ENCODE results near the gene LACTB.

The LACTB gene

GRCh38 chr15:63180746-63181145, 59.1 kb downstream of the LACTB start:
- Histone ChIP-seq H3K27ac (ENCODE audit: extremely low read depth, low read depth, low read length) (no peak overlapping the region), H3K4me1 (ENCODE audit: control insufficient read depth, insufficient read depth, low read length) (0 out of 2 replicates have a peak, but pooled peaks cover 2% of the 10 kb centered on the region), H3K9me3 (ENCODE audit: control insufficient read depth, insufficient read depth, low read depth, low read length) (no peaks in the 10 kb centered on the region), H3K36me3 (ENCODE audit: control insufficient read depth in 2 of 2, insufficient read depth in 1 of 2, low read length in 2 of 2) (no peaks in the 10 kb centered on the region), H3K4me3 (ENCODE audit: low read depth, low read length) (no peak overlapping the region)
- POLR2A ChIA-PET, result no interaction called here
- CTCF ChIA-PET, result interaction anchor here (0.7 kb wide), 1 partner anchor 21 kb away, joined by 3 read pairs; no protein-coding TSS in a partner anchor
- TF ChIP-seq ZBTB8A (tag by site-specific recombination; IDR thresholded peaks at IDR 0.05) (no peak), ZNF549 (tag by site-specific recombination; IDR thresholded peaks at IDR 0.05) (no peak), ZNF791 (tag by site-specific recombination; IDR thresholded peaks at IDR 0.05) (no peak), ZNF513 (tag by site-specific recombination; IDR thresholded peaks at IDR 0.05) (no peak), ZFHX2 (tag by site-specific recombination; conservative IDR thresholded peaks at IDR 0.05) (no peak), ZSCAN18 (tag by site-specific recombination; IDR thresholded peaks at IDR 0.05) (no peak), SALL2 (tag by site-specific recombination; IDR thresholded peaks at IDR 0.05; ENCODE audit: borderline replicate concordance) (no peak), EGR2 (tag by site-specific recombination; IDR thresholded peaks at IDR 0.05; ENCODE audit: low read depth) (no peak), KLF8 (tag by site-specific recombination; IDR thresholded peaks at IDR 0.05) (no peak), ZNF510 (tag by site-specific recombination; IDR thresholded peaks at IDR 0.05; ENCODE audit: insufficient replicate concordance) (no peak), GLIS1 (tag by site-specific recombination; IDR thresholded peaks at IDR 0.05) (no peak), ZNF629 (tag by site-specific recombination; IDR thresholded peaks at IDR 0.05) (no peak), HOXA7 (CRISPR knock-in tag; IDR thresholded peaks at IDR 0.05; ENCODE audit: borderline replicate concordance) (no peak), GFI1B (tag by site-specific recombination; IDR thresholded peaks at IDR 0.05) (no peak), ZBTB49 (tag by site-specific recombination; IDR thresholded peaks at IDR 0.05; ENCODE audit: low read depth) (no peak), ZSCAN16 (tag by site-specific recombination; IDR thresholded peaks at IDR 0.05) (no peak), ZNF830 (tag by site-specific recombination; IDR thresholded peaks at IDR 0.05; ENCODE audit: low read depth) (no peak), ZSCAN23 (tag by site-specific recombination; IDR thresholded peaks at IDR 0.05) (no peak)

DNA sequence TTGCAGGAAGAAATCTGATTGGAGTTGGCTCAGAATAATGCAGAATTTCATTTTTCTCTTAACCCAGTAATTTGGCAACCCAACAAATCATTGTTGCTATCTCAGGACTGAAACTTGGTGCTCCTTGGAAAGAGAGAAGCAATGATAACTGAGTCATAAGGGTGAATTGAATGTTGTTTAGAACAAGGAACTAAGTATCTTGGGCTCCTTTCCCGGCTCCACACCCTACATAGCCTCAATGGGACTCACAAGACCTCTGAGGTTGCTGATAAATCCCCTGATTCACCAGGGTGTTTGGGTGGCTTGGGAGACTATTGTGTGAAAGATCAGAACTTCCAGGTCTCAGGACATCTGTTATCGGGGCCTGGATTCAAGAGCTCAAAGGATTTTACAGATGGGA, 60.0 kb downstream of the LACTB start:
- POLR2A ChIA-PET, result interaction anchor here (1.5 kb wide), 1 partner anchor 24 kb away, joined by 3 read pairs; the partner anchor contains the start of gene RPS27L
- Histone ChIP-seq H3K36me3 (ENCODE audit: control insufficient read depth in 2 of 2, insufficient read depth in 1 of 2, low read length in 2 of 2) (no peaks in the 10 kb centered on the region), H3K9me3 (ENCODE audit: control insufficient read depth, insufficient read depth, low read depth, low read length) (no peaks in the 10 kb centered on the region), H3K4me3 (ENCODE audit: low read depth, low read length) (no peak overlapping the region), H3K4me1 (ENCODE audit: control insufficient read depth, insufficient read depth, low read length) (0 out of 2 replicates have a peak, but pooled peaks cover 2% of the 10 kb centered on the region), H3K27ac (ENCODE audit: extremely low read depth, low read depth, low read length) (no peak overlapping the region)
- CTCF ChIA-PET, result no interaction called here
- TF ChIP-seq ZBTB11 (tag by site-specific recombination; conservative IDR thresholded peaks at IDR 0.05; ENCODE audit: low read depth) (no peak), ZNF24 (tag by site-specific recombination; IDR thresholded peaks at IDR 0.05) (no peak)
- TF ChIP-seq, protein P1, sequence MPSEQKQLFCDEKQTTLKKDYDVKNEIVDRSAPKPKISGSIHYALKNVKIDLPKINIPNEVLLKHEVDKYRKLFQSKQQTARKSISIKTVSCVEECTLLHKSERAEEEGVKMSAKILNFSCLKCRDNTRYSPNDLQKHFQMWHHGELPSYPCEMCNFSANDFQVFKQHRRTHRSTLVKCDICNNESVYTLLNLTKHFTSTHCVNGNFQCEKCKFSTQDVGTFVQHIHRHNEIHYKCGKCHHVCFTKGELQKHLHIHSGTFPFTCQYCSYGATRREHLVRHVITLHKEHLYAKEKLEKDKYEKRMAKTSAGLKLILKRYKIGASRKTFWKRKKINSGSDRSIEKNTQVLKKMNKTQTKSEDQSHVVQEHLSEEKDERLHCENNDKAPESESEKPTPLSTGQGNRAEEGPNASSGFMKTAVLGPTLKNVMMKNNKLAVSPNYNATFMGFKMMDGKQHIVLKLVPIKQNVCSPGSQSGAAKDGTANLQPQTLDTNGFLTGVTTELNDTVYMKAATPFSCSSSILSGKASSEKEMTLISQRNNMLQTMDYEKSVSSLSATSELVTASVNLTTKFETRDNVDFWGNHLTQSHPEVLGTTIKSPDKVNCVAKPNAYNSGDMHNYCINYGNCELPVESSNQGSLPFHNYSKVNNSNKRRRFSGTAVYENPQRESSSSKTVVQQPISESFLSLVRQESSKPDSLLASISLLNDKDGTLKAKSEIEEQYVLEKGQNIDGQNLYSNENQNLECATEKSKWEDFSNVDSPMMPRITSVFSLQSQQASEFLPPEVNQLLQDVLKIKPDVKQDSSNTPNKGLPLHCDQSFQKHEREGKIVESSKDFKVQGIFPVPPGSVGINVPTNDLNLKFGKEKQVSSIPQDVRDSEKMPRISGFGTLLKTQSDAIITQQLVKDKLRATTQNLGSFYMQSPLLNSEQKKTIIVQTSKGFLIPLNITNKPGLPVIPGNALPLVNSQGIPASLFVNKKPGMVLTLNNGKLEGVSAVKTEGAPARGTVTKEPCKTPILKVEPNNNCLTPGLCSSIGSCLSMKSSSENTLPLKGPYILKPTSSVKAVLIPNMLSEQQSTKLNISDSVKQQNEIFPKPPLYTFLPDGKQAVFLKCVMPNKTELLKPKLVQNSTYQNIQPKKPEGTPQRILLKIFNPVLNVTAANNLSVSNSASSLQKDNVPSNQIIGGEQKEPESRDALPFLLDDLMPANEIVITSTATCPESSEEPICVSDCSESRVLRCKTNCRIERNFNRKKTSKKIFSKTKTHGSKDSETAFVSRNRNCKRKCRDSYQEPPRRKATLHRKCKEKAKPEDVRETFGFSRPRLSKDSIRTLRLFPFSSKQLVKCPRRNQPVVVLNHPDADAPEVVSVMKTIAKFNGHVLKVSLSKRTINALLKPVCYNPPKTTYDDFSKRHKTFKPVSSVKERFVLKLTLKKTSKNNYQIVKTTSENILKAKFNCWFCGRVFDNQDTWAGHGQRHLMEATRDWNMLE (tag by site-specific recombination; conservative IDR thresholded peaks at IDR 0.05; ENCODE audit: low read depth), result no peak
